ENCODE results near the gene SPG7.

SPG7 gene

GRCh38 chr16:89598199-89598598 is 90.0 kb downstream of the SPG7 start:
- H3K36me3 Mint-ChIP-seq (ENCODE audit: low read depth): no peaks in the 10 kb centered on the region
- peaks cover 14% of the 10 kb centered on the region for H3K4me1 Mint-ChIP-seq (ENCODE audit: low read depth)
- no peak overlapping the region for H3K4me3 Mint-ChIP-seq
- no peak overlapping the region for H3K27ac Mint-ChIP-seq
- peaks cover 30% of the 10 kb centered on the region for H3K27me3 Mint-ChIP-seq
- H3K9me3 Mint-ChIP-seq: no peaks in the 10 kb centered on the region
- intact Hi-C loops (cut with micrococcal nuclease): no loop called here

GRCh38 chr16:89599451-89599858 is 91.3 kb downstream of the SPG7 start:
- no peak overlapping the region for H3K27ac Mint-ChIP-seq
- no peaks in the 10 kb centered on the region for H3K9me3 Mint-ChIP-seq
- no peaks in the 10 kb centered on the region for H3K36me3 Mint-ChIP-seq (ENCODE audit: low read depth)
- H3K4me3 Mint-ChIP-seq: no peak overlapping the region
- peaks cover 14% of the 10 kb centered on the region for H3K4me1 Mint-ChIP-seq (ENCODE audit: low read depth)
- intact Hi-C loops (cut with micrococcal nuclease): no loop called here
- peaks cover 30% of the 10 kb centered on the region for H3K27me3 Mint-ChIP-seq

GRCh38 chr16:89599902-89600301 is 91.7 kb downstream of the SPG7 start:
- Mint-ChIP-seq H3K4me3 (no peak overlapping the region), H3K36me3 (ENCODE audit: low read depth) (no peaks in the 10 kb centered on the region), H3K27ac (no peak overlapping the region), H3K27me3 (peaks cover 30% of the 10 kb centered on the region), H3K4me1 (ENCODE audit: low read depth) (peaks cover 14% of the 10 kb centered on the region), H3K9me3 (no peaks in the 10 kb centered on the region)
- intact Hi-C loops (cut with micrococcal nuclease): no loop called here

GRCh38 chr16:89600427-89600826 is 92.2 kb downstream of the SPG7 start:
- Mint-ChIP-seq H3K9me3 (no peaks in the 10 kb centered on the region), H3K4me1 (ENCODE audit: low read depth) (peaks cover 14% of the 10 kb centered on the region), H3K27ac (no peak overlapping the region), H3K36me3 (ENCODE audit: low read depth) (no peaks in the 10 kb centered on the region), H3K27me3 (peaks cover 30% of the 10 kb centered on the region), H3K4me3 (no peak overlapping the region)
- intact Hi-C loops (cut with micrococcal nuclease): no loop called here

GRCh38 chr16:89600956-89601355 is 92.8 kb downstream of the SPG7 start:
- Mint-ChIP-seq H3K4me1 (ENCODE audit: low read depth) (peaks cover 14% of the 10 kb centered on the region), H3K27me3 (peaks cover 30% of the 10 kb centered on the region), H3K9me3 (no peaks in the 10 kb centered on the region), H3K4me3 (no peak overlapping the region), H3K27ac (no peak overlapping the region), H3K36me3 (ENCODE audit: low read depth) (no peaks in the 10 kb centered on the region)
- intact Hi-C loops (cut with micrococcal nuclease): no loop called here

GRCh38 chr16:89601906-89602272 is 93.7 kb downstream of the SPG7 start:
- Mint-ChIP-seq H3K4me3 (no peak overlapping the region), H3K4me1 (ENCODE audit: low read depth) (peaks cover 14% of the 10 kb centered on the region), H3K27me3 (peaks cover 30% of the 10 kb centered on the region), H3K9me3 (no peaks in the 10 kb centered on the region), H3K36me3 (ENCODE audit: low read depth) (no peaks in the 10 kb centered on the region), H3K27ac (no peak overlapping the region)
- intact Hi-C loops (cut with micrococcal nuclease): no loop called here

- intact Hi-C loops (cut with micrococcal nuclease): no loop called here
- Mint-ChIP-seq H3K27me3 (peaks cover 30% of the 10 kb centered on the region), H3K4me1 (ENCODE audit: low read depth) (peaks cover 14% of the 10 kb centered on the region), H3K36me3 (ENCODE audit: low read depth) (no peaks in the 10 kb centered on the region), H3K9me3 (no peaks in the 10 kb centered on the region), H3K4me3 (no peak overlapping the region), H3K27ac (no peak overlapping the region)
Observed at GRCh38 chr16:89602273-89602951, 94.2 kb downstream of the SPG7 start.

GRCh38 chr16:89602952-89603590 is 94.9 kb downstream of the SPG7 start:
- peaks cover 30% of the 10 kb centered on the region for H3K27me3 Mint-ChIP-seq
- H3K4me1 Mint-ChIP-seq (ENCODE audit: low read depth): peaks cover 14% of the 10 kb centered on the region
- H3K36me3 Mint-ChIP-seq (ENCODE audit: low read depth): no peaks in the 10 kb centered on the region
- intact Hi-C loops (cut with micrococcal nuclease): no loop called here
- no peak overlapping the region for H3K4me3 Mint-ChIP-seq
- H3K27ac Mint-ChIP-seq: no peak overlapping the region
- no peaks in the 10 kb centered on the region for H3K9me3 Mint-ChIP-seq

GRCh38 chr16:89604764-89605163 is 96.6 kb downstream of the SPG7 start:
- H3K27ac Mint-ChIP-seq: no peak overlapping the region
- intact Hi-C loops (cut with micrococcal nuclease): no loop called here
- H3K36me3 Mint-ChIP-seq (ENCODE audit: low read depth): no peaks in the 10 kb centered on the region
- no peaks in the 10 kb centered on the region for H3K9me3 Mint-ChIP-seq
- H3K27me3 Mint-ChIP-seq: peaks cover 30% of the 10 kb centered on the region
- H3K4me1 Mint-ChIP-seq (ENCODE audit: low read depth): peaks cover 14% of the 10 kb centered on the region
- no peak overlapping the region for H3K4me3 Mint-ChIP-seq

GRCh38 chr16:89605186-89605970 is 97.2 kb downstream of the SPG7 start:
- no peaks in the 10 kb centered on the region for H3K9me3 Mint-ChIP-seq
- H3K4me1 Mint-ChIP-seq (ENCODE audit: low read depth): peaks cover 14% of the 10 kb centered on the region
- no peak overlapping the region for H3K27ac Mint-ChIP-seq
- H3K27me3 Mint-ChIP-seq: peaks cover 26% of the 10 kb centered on the region
- H3K36me3 Mint-ChIP-seq (ENCODE audit: low read depth): no peaks in the 10 kb centered on the region
- intact Hi-C loops (cut with micrococcal nuclease): no loop called here
- no peak overlapping the region for H3K4me3 Mint-ChIP-seq

GRCh38 chr16:89606006-89606405 is 97.8 kb downstream of the SPG7 start:
- Mint-ChIP-seq H3K27me3 (peaks cover 19% of the 10 kb centered on the region), H3K27ac (no peak overlapping the region), H3K36me3 (ENCODE audit: low read depth) (no peaks in the 10 kb centered on the region), H3K4me1 (ENCODE audit: low read depth) (peaks cover 14% of the 10 kb centered on the region), H3K4me3 (no peak overlapping the region), H3K9me3 (no peaks in the 10 kb centered on the region)
- intact Hi-C loops (cut with micrococcal nuclease): no loop called here
